Head of caudate nucleus (tissue), 42 donors: Measurements from ENCODE around the gene LILRA6.
"Not testable (repeated sequence)": the region's sequence is repeated elsewhere in the genome, so short reads cannot be mapped to it uniquely, and the experiment has no call there.

Source experiments
- DNase-seq, 42 donors: peaks; one replicate each; pipeline versions ENCODE4 v3.0.0 to v3.0.0-alpha.2; 2020 to 2021; ENCODE audit warnings: mixed read lengths in 7 of 42
- intact Hi-C: fragments of 100-400 bp; cut with DNase I; formaldehyde crosslinking; loops from one replicate; pipeline ENCODE4 v1.15.0; 2022

Gene LILRA6

DNA sequence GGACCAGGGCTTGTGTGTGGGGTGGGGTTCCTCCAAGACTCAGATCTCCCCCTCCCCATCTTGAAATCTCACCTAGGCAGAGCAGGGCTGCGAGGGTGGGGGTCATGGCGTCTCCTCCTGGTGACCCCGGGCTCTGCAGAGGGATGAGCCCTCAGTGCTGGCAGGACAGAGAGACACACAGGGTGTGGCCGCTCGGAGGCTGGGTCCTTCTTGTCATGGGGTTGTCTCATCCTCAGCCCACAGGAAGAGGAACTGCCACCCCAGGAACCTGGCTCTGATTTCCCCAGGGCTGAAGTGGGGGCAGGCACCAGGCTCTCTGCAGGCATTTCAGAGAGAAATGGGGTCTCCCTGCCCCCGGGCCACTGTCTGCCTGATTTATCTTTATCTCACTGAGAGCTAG is at the start of gene LILRA6:
Gene LILRA6, minus strand, starts transcription at position 145 of the 400 bp plus-strand sequence.
- peak in 1 of 42 donors; percentile 49 for DNase-seq
- intact Hi-C loops, result not testable (repeated sequence)

DNA sequence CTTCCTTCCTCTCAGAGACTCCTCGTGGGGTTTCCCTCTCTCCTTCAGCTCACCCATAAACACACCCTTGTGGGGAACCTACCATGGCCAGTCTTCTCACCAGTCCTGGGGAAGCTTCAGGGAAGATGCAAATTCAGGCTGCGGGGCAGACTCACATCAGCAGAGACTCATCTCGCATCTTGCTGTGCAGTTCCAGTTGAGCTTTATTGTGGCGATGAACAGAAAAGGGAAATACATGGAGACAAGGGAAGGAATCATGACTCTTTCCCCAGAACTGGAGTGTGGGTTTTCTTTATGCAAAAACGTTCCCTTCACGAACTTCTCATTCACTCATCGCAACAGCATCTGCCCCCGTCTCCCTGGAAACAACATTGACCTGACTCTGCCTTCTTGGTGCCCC is 46.6 kb upstream of the LILRA6 start:
- peak in 2 of 42 donors; percentile 10 to 22 for DNase-seq
- intact Hi-C loops, result not testable (repeated sequence)

DNA sequence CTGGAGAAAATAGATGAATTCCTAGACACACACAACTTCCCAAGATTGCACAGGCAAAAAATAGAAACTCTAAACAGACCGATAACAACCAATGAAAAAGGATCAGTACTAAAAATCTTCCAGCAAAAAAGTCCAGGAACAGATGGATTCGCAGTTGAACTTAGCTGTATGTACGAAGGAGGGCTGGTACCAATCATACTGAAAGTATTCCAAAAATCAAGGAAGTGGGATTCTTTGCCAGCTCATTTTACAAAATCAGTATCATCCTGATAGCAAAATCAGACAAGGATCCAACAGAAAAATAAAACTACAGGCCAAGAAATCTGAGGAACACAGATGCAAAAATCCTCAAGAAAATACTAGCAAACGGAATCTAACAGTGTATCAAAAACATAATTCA is 44.9 kb upstream of the LILRA6 start:
- intact Hi-C loops, result no loop called here
- no peak for DNase-seq

DNA sequence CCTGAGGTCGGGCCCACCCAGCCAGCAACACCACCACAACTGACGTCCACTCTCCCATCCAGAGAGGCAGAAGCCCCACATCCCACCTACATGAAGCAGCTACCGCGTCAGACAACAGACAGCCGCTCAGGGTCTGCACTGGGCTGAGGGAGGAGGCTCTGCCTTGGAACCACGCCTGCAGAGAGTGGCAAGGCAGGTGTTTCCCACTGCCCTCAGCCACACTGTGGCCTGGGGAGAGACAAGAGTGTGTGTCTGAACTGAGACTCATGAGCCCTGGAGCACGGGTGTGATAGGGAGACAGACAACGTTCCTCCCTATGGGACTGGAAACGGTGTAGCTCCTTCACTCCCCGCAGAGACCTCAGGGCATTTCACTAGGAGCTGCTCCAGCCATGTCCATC is 43.7 kb upstream of the LILRA6 start:
- peak in 1 of 42 donors; percentile 12 for DNase-seq
- intact Hi-C loops, result not testable (repeated sequence)

DNA sequence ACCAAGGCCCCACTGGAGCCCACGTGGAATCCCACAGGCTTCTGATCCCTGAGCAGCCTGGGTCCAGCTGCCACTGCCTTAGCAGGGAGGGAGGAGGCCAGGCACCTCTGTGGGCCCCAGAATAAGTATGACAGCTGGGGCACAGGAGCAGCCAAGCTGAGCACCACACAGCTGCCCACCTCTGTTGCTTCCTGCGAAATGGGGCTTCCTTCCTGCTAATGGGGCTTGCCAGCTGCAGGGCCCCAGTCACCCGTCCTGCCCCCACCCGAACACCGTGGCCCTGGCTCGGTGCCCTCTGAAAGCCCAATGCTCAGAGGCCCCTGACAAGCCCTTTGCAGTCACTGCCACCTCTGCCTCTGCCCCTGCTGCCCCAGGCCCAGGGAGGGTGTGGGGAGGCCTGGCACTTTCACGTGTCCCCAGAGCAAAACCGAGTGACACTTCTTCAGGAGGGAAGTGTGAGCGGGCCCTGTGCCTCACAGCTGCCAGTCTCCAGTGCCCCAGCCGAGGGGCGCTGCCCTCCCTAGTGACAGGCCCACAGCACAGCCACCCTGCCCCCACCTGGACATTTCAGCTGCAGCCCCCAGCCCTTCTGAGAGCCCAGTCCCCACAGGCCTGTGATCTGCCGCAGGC is 43.0 kb upstream of the LILRA6 start:
- peak in 2 of 42 donors; percentile 22 to 40 for DNase-seq
- intact Hi-C loops, result not testable (repeated sequence)

DNA sequence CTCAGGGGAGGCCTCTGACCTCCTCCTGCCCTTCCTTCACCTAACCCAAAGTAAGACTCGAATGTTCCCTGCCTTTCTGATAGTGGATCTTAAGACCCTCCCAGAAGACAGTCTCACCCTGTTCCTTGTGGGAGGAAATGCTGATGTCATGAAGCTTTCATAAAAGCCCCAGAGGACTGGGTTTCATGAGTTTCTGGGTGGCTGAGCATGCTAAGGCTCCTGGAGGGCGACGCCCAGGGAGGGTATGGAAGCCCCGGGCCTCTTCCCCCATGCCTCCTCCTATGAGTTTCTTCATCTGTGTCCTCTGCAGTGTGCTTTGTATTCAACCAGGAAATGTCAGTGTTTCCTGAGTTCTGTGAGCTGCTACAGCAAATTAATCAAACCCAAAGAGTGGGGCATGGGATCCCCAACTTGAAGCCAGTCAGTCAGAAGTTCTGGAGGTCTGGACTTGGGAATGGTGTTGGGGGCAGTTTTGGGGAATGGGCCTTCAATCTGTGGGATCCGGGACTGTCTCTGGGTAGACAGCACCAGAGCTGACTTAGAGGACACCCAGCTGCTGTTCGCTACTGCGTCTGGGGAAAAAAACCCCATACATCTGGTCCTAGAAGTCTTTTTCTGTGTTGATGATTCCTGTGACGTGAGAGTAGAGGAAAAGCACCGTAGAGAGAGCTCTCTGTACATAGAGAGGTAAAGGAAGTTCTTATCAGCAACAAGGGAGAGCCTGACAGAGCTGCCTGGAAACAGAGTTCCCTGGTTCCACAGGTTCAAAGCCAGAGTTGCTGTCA is 40.3 kb upstream of the LILRA6 start:
- intact Hi-C loops, result no loop called here
- DNase-seq, result peak in 1 of 42 donors; percentile 2

DNA sequence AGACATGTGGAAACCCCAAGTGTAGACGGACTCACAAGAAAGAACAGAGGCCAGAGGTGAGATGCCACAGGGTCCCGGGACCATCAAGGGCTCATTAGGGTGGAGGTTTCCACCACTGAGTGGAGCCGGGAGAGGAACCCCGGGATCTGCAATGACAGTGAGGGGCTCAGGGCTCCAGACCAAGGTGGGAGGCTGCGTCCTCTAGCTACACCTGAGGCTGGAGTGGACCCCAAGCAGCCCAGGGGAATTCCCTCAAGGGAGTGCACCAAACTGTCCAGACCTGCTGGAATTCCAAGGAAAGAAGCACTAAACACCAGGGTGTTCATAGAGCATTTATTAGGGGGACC is 39.1 kb upstream of the LILRA6 start:
- intact Hi-C loops, result not testable (repeated sequence)
- peak in 1 of 42 donors; percentile 36 for DNase-seq

DNA sequence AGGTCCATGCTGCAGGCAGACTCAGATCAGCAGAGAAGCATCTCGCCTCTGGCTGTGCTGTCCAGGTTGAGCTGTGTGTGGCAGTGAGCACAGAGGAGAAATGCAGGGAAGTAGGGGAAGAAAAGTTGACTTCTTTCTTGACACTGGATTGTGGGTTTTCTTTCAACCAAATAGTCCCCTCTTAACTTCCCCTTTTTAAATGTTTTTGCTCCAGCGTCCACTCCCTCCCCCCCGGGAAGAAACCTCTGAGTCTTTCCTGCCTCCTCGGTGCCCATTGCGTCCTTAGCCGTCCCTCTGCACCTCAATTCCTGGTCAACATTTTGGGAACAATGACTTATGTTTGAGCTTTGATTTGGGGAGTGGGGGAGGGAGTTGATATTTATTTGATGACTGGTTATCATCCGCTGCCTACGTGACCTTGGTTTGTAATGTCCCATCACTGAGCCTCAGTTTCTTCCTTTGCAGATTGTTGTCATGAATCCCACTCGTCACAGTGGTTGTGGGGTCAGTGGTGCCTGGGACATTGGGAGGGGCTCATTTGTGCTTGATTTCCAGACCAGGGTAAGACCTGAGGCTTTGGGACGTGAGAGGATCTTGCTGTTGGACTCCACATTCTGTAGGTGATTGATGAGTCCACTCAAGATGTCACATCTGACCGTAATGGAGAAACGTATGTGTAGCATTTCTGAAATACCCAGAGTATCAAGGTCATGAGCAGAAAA is 38.6 kb upstream of the LILRA6 start, which contains the start of gene LILRB2:
Gene LILRB2, minus strand, starts transcription at position 104 of the 722 bp plus-strand sequence. CDS start 614 bp downstream, outside the sequence.
- peak in 4 of 42 donors; percentile 8 to 44 (median 32) for DNase-seq
- intact Hi-C loops, result no loop called here

DNA sequence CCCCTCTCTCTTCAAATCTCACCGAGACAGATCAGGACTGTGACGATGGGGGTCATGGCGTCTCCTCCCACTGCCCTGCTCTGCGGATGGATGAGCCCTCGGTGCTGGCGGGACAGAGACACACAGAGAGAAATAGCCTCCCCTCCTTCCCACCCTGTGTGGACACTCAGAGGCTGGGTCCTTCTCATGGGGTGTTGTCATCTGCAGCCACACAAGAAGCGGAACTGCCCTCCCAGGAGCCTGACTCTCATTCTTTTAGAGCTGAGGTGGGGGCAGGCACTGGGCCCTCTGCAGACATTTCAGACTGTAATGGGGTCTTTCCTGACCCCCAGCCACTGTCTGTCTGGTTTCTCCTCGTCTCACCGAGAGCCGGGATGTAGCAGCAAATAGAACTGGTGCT is 37.9 kb upstream of the LILRA6 start:
- DNase-seq, result peak in 9 of 42 donors; percentile 6 to 44 (median 25)
- intact Hi-C loops, result not testable (repeated sequence)

DNA sequence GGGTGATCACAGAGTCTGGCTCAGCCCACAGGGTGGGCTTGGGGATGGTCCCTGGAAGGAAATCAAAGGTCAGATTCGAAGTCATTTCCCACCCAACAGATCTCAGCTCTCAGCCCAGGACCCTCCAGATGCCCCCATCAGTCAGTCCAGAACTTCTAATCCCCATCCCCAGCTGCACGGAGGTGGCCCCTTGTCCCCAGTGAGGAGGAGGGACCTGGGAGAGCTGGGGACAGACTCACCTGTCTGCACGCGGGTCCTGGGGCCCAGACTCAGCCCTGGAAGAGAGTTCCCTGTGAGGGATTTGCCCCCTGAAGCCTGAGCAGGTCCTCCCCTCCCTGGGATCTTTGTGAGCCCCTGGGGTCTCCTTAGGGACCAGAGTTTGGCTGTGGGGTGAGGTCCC is 37.4 kb upstream of the LILRA6 start:
- intact Hi-C loops, result not testable (repeated sequence)
- peak in 1 of 42 donors; percentile 12 for DNase-seq

DNA sequence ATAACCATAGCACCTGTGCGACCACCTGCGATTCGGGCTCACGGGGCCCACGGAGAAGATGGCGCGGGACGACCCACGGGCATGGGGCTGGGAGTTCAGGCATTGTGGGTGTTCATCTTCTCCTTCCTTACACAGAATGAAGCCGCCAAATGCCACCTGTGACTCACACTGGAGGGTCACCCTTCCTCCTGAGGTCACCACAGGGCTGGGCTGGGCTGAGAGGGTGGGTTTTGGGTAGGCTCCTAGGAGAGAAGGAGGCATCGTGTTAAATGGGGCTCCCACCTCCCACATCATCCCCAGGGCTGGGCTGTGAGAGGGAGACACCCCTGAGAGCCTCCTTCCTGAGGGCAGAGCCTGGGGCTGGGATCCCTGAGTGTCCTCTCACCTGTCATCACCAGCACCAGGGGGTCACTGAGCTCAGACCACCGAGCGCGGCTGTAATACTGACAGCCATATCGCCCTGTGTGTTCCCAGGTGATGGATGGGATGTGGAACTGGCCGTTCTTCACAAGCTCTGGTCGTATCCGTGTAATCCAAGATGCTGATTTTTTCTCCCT is 36.9 kb upstream of the LILRA6 start:
- intact Hi-C loops, result no loop called here
- DNase-seq, result peak in 1 of 42 donors; percentile 12

DNA sequence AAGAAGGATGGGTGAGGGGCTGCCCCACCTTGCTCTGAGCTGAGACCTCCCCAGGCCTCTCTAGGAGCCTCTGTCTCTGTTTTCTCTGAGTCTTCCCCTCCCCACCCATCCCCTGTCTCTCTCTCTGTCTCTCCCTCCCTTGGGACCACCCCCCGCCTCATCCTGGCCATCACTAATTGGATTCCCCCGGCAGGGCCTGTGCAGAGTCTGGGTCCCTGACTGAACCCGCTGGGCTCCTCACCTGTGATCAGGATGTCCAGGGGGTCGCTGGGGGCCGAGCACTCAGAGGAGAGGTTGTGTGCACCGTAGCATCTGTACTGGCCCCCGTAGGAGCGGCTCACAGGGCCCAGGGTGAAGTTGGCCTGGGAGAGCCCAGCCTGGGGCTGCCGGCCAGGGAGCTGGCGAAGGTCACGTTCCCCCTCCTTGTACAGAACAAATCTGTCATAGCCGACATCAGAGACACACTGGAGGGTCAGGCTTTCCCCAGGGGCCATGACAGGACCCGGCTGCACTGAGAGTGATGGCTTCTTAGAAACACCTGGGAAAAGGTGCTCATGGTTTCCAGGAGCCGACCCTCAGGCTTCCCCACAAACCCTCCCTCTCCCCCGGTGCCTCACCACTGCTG is 36.1 kb upstream of the LILRA6 start:
- DNase-seq, result peak in 1 of 42 donors; percentile 4
- intact Hi-C loops, result not testable (repeated sequence)

DNA sequence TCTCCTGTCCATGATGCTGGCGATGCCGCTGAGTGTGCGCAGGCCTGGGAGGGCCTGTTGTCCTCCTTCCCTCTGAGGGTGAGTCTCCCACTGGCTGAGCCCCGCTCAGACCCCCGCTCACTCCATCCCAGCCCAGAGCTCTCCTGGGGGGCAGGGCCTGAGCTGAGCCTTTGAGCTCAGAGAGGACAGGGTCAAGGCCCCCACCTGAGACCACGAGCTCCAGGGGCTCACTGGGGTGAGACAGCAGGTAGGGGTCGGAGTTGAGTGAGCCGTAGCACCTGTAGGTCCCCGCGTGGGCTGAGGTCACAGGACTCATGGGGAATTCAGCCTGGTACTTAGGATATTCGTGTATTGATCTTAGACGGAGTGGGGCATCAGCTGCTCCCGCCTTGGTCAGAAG is 35.5 kb upstream of the LILRA6 start:
- intact Hi-C loops, result not testable (repeated sequence)
- peak in 1 of 42 donors; percentile 34 for DNase-seq

DNA sequence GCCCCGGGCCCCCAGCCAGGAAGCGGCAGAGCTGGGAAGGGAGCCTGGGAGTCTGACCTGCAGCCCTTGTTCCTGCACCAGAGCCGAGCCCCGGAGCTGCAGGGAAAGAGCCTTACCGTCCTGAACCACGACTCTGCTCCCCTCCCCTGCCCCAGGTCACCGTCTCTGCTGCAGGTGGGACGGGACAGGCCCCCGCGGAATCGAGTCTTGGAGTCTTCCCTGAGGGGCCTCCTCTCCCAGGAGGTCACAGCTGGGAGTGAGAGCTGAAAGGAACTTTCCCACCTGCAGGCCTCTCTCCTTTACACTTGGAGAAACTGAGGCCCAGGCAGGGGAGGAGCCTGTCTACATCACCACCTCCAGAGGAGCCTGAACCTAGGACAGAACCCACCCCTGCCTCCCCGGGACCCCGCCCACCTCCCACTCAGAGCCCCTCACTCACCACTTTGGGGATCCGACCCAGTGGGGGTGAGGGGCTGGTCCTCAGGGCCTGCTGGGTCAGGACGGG is 34.6 kb upstream of the LILRA6 start:
- intact Hi-C loops, result not testable (repeated sequence)
- peak in 1 of 42 donors; percentile 5 for DNase-seq

DNA sequence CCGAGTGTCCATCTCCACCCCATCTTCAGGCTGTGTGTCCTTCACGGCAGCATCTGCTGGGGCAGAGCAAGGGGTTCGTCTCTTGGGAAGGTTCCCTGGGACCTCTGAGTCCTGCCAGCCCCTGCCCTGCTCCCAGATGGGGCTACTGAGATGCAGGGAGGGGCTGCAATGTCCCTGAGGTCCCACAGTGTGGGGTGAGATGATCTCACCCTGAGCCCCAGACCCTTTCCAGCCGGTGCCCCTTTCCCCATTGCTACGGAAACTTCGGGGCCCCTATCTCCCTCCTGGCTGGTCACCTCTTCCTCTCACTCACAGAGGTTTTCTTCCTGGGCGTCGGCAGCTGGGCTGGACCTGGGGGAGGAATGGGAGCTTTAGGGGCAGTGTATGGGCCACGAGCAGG is 33.4 kb upstream of the LILRA6 start:
- peak in 1 of 42 donors; percentile 6 for DNase-seq
- intact Hi-C loops, result no loop called here

DNA sequence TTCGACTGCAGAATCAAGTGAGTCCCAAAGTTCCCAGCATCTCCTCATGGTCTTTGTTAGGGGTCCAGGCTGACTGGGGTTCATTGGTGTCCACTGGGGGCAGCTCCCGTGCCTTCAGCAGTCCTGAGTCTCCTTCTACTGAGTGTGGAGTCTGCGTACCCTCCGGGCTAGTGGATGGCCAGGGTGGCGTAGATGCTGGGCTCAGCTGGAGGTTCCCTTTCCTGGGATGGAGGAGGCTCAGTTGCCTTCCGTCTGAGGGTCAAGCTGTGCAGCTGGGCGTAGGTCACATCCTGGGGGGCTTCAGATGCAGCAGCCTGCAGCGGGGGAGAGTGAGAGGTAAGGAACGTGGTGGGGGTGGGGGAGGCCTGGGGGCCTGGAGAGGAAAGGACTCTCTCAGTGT is 31.9 kb upstream of the LILRA6 start:
- intact Hi-C loops, result not testable (repeated sequence)
- DNase-seq, result peak in 1 of 42 donors; percentile 22

DNA sequence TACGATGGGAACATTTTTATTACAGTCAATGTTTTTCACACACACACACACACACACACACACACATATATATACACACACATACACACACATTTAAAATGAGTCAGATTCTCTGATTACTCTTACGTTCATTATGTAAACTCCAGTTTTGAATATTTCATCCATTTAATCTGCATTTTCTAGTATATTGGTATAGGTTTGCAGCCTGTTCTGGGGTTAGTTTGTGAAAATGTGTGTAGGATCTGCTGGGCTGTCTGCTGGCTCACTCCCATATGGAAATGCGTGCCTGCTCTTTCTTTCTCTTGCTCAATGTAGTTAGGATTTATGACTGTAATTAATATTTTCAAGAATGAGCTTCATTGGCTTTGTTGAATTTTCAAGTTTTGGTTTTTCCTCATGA is 31.2 kb upstream of the LILRA6 start:
- intact Hi-C loops, result no loop called here
- DNase-seq, result no peak

DNA sequence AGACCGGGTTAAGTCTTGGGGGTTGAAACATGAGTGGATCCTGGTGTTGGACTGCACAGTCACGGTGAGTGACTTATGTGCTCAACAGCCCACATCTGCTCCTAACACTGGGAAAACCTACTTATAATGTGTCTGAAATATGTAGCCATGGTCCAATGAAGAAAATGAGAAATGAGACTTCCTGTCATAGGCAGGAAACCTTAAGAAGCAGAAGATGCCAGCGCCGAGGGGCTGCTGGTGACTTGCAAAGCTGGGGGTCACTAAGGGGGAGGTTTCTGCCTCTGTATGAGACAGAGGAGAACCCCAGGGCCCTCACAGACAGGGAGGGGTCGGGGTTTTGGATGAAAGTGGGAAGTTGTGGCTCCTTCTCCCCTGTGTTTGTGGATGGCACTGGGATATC is 29.6 kb upstream of the LILRA6 start:
- intact Hi-C loops, result not testable (repeated sequence)
- peak in 1 of 42 donors; percentile 6 for DNase-seq

DNA sequence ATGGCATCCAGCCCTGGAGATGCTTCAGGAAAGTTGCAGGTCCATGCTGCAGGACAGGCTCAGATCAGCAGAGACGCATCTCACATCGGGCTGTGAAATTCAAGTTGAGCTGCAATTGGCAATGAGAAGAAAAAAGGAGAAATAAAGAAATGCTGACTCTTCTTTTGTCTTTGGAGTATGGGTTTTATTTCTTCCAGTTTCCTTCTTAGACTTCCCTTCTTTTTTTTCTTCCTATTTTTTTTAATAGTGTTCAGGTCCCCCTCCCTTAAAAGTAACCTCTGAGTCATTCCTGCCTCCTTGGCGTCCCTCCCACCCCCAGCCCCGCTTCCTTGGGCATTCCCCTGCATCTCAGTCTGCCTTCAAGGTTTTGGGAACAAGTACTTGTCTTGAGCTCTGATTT is 29.0 kb upstream of the LILRA6 start:
- peak in 1 of 42 donors; percentile 31 for DNase-seq
- intact Hi-C loops, result not testable (repeated sequence)
